Stomach (tissue), 4 donors: ENCODE data around the gene ZNF444.

ENCODE experiments used
- EP300 ChIP-seq: sonication (generic); formaldehyde crosslinking; IDR thresholded peaks from one replicate; pipeline ENCODE4 v1.6.1; 2017; ENCODE audit warnings: antibody characterized with exemption
- POLR2A ChIP-seq, 4 donors: fragments of 450-650 bp; IDR thresholded peaks; one replicate each; pipeline ENCODE4 v1.6.1; 2016; ENCODE audit warnings: antibody characterized with exemption in 4 of 4, control low read depth in 2 of 4, mild to moderate bottlenecking in 1 of 4, moderate library complexity in 1 of 4
- POLR2AphosphoS5 ChIP-seq, 3 donors: sonication (generic); formaldehyde crosslinking; IDR thresholded peaks; one replicate each; pipeline ENCODE4 v1.6.1; 2016; ENCODE audit warnings: antibody characterized with exemption in 3 of 3
- TF ChIP-seq, protein P1 (sequence below), 7 experiments: fragments of 450-650 bp in 4 of 7; fragments of 200-600 bp in 3 of 7; sonication (generic) in 3 of 7; IDR thresholded peaks; one replicate each; pipeline ENCODE4 v1.5.1; 2016 to 2019; ENCODE audit warnings: antibody characterized with exemption in 7 of 7, control low read depth in 2 of 7, mild to moderate bottlenecking in 1 of 7

GRCh38 chr19:56144376-56144775 is 3.3 kb downstream of the ZNF444 start:
- TF ChIP-seq, protein P1, sequence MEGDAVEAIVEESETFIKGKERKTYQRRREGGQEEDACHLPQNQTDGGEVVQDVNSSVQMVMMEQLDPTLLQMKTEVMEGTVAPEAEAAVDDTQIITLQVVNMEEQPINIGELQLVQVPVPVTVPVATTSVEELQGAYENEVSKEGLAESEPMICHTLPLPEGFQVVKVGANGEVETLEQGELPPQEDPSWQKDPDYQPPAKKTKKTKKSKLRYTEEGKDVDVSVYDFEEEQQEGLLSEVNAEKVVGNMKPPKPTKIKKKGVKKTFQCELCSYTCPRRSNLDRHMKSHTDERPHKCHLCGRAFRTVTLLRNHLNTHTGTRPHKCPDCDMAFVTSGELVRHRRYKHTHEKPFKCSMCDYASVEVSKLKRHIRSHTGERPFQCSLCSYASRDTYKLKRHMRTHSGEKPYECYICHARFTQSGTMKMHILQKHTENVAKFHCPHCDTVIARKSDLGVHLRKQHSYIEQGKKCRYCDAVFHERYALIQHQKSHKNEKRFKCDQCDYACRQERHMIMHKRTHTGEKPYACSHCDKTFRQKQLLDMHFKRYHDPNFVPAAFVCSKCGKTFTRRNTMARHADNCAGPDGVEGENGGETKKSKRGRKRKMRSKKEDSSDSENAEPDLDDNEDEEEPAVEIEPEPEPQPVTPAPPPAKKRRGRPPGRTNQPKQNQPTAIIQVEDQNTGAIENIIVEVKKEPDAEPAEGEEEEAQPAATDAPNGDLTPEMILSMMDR (IDR thresholded peaks at IDR 0.05), result no peak
- TF ChIP-seq POLR2A (IDR thresholded peaks at IDR 0.05) (no peak), EP300 (no peak), POLR2AphosphoS5 (IDR thresholded peaks at IDR 0.05) (no peak)
